Suprapubic skin (tissue), 4 donors: Measurements from ENCODE around the gene HOXA9. TPM values are rescaled to one million over a fixed set of nuclear protein-coding genes. Genes with fewer than 3 reads are reported as not detected.

ENCODE experiments used
- DNase-seq, 2 donors: peaks; one replicate each; pipeline ENCODE4 v3.0.0-alpha.2; 2019; ENCODE audit warnings: low spot score in 2 of 2
- H3K27ac ChIP-seq: fragments of 200-600 bp; sonication (generic); one replicate; pipeline ENCODE4 v1.5.1; 2019
- H3K27me3 ChIP-seq: fragments of 200-600 bp; sonication (generic); one replicate; pipeline ENCODE4 v1.5.1; 2019
- H3K36me3 ChIP-seq: fragments of 200-600 bp; sonication (generic); one replicate; pipeline ENCODE4 v1.5.1; 2019
- H3K4me1 ChIP-seq: fragments of 200-600 bp; sonication (generic); one replicate; pipeline ENCODE4 v1.5.1; 2019
- H3K4me3 ChIP-seq: fragments of 200-600 bp; sonication (generic); one replicate; pipeline ENCODE4 v1.5.1; 2019; ENCODE audit warnings: mild to moderate bottlenecking
- H3K9me3 ChIP-seq: fragments of 200-600 bp; sonication (generic); one replicate; pipeline ENCODE4 v1.5.1; 2019
- EP300 ChIP-seq: sonication (generic); formaldehyde crosslinking; IDR thresholded peaks from one replicate; pipeline ENCODE4 v1.6.1; 2017; ENCODE audit warnings: antibody characterized with exemption
- POLR2A ChIP-seq, 2 donors: fragments of 450-650 bp; IDR thresholded peaks; one replicate each; pipeline ENCODE4 v1.6.1; 2017; ENCODE audit warnings: antibody characterized with exemption in 2 of 2, mild to moderate bottlenecking in 2 of 2, moderate library complexity in 2 of 2
- POLR2AphosphoS5 ChIP-seq, 3 donors: sonication (generic); formaldehyde crosslinking; IDR thresholded peaks; one replicate each; pipeline ENCODE4 v1.6.1; 2017; ENCODE audit warnings: antibody characterized with exemption in 3 of 3
- WGBS: methylation state at CpG from one replicate; pipeline ENCODE4 v1.1.5; 2018; 5-methylcytosine and 5-hydroxymethylcytosine counted together
- total RNA-seq, 4 donors: library from RNA; depleted of rRNA; stranded (reverse); fragments of >200 nt; gene quantifications; one replicate each; pipeline ENCODE4 v1.1.0, GENCODE V29; 2016
- TF ChIP-seq, protein P1 (sequence below), 2 donors: fragments of 200-600 bp in 1 of 2; fragments of 450-650 bp in 1 of 2; sonication (generic) in 1 of 2; IDR thresholded peaks; one replicate each; pipeline ENCODE4 v1.5.1; 2016 to 2019; ENCODE audit warnings: antibody characterized with exemption in 2 of 2, mild to moderate bottlenecking in 1 of 2, moderate library complexity in 1 of 2

HOXA9 gene
- total RNA-seq, 4 donors from 2014 or later = 26.7 to 64.8 (median 48.7) TPM

DNA sequence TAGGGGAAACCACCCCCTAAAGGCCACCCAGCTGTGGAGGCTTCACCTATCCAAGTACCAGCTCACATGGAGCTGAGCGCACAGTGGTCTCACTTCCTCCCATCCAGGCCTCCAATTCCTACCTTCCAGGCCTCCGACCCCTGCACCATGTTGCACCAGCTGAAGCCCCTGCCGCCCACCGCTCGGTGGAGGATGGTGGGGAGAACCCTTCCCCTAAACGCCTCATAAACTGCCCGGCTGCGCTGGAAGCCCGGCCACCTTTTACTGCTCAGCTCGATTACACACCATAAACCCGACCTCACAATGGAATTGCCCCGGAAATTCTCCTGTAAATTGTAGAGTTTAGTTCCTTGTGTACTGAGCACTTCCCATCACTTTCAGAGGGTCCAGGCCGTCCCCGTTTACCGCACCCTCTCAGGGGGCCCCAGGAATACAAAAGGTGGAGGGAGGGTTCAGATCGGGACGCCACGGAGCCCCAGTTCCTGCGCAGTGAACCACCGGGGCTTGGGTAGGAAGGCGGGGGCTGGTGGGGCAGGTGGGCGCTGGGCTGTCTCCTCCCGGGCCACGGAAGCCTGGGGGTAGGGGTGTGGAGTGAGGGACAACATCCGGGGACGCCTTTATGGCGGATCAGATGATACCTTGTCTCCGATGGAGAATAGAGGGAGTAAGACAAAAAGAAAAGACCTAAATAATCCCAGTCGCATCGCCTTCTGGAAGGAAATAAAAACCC is 7.5 kb downstream of the HOXA9 start:
- DNase-seq = peak; percentile 69 to 74
- Histone ChIP-seq H3K4me1 (peaks cover 79% of the 10 kb centered on the region), H3K27ac (peak overlapping the region; percentile 97), H3K4me3 (peak overlapping the region; percentile 84), H3K27me3 (peaks cover 13% of the 10 kb centered on the region), H3K9me3 (no peaks in the 10 kb centered on the region), H3K36me3 (no peaks in the 10 kb centered on the region)
- TF ChIP-seq POLR2A (IDR thresholded peaks at IDR 0.05) = no peak
- TF ChIP-seq, protein P1, sequence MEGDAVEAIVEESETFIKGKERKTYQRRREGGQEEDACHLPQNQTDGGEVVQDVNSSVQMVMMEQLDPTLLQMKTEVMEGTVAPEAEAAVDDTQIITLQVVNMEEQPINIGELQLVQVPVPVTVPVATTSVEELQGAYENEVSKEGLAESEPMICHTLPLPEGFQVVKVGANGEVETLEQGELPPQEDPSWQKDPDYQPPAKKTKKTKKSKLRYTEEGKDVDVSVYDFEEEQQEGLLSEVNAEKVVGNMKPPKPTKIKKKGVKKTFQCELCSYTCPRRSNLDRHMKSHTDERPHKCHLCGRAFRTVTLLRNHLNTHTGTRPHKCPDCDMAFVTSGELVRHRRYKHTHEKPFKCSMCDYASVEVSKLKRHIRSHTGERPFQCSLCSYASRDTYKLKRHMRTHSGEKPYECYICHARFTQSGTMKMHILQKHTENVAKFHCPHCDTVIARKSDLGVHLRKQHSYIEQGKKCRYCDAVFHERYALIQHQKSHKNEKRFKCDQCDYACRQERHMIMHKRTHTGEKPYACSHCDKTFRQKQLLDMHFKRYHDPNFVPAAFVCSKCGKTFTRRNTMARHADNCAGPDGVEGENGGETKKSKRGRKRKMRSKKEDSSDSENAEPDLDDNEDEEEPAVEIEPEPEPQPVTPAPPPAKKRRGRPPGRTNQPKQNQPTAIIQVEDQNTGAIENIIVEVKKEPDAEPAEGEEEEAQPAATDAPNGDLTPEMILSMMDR (IDR thresholded peaks at IDR 0.05) = no peak
- TF ChIP-seq EP300 = no peak
- TF ChIP-seq POLR2AphosphoS5 (IDR thresholded peaks at IDR 0.05) = no peak
- 45% methylated on average over 30 of the region's 30 CpGs for WGBS

DNA sequence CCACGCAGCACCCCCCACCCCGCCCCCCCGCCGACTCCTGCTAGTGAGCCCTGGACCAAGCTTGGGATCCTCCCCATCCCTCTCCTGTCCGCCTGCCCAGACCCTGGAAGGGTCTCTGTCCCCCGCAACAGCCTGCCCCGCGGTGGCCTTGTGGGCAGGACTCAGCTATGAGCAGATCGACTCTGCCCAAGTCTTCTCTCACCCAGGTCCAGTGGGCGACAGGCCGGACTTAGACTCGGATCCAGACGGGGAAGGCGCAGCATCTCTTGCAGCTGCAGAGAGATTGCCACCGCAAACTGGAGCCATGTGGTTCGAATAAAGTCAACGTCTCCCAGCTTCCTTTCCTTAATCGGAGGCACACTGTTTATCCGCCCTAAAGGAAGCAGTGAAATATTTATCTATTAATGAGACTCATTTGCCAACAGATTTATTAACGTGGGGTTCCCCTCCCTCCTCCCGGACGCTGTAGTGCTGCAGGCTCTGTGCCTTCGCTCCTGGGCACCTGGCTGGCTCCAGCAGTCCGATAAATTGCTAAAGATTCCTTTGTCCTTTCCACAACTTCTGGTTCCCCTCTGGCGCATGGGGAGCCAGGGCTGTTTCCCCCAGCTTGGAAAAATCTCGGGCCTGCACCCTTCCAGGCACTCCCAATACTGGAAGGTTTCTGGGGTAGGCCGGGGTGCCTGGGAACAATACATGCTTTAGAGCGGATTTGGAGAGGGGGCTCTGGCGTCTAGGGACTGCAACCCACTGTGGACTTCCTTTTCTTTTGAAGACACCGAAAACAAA is 8.2 kb downstream of the HOXA9 start:
- Histone ChIP-seq H3K36me3 (no peaks in the 10 kb centered on the region), H3K9me3 (no peaks in the 10 kb centered on the region), H3K27me3 (peaks cover 15% of the 10 kb centered on the region), H3K4me3 (peak overlapping the region; percentile 84), H3K27ac (peak overlapping the region; percentile 97), H3K4me1 (peaks cover 85% of the 10 kb centered on the region)
- peak; percentile 71 to 74 for DNase-seq
- WGBS = 24% methylated on average over 23 of the region's 30 CpGs
- no peak for TF ChIP-seq POLR2AphosphoS5 (IDR thresholded peaks at IDR 0.05)
- TF ChIP-seq EP300 = no peak

DNA sequence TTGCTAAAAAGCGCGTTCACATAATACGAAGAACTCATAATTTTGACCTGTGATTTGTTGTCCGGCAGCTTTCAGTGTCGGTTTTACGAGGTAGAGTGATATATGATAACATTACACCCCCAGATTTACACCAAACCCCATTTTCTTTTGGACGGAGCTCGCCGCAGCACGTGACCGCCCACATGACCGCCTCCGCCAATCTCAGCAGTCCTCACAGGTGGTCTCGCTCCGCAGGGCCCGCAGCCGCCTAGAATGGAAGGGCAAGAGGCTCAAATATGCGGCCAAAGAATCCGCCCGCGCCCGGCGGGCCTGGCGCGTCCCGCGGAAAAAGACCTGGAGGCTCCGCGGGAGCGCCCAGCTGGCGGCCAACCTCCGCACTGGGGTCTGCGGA is 8.8 kb downstream of the HOXA9 start, which contains the start of gene HOXA7:
Gene HOXA7, minus strand, starts transcription at position 168 of the 391 bp plus-strand sequence. Its CDS starts 130 bp downstream, at position 38.
- H3K4me1 ChIP-seq = peaks cover 85% of the 10 kb centered on the region
- no peak for TF ChIP-seq POLR2A (IDR thresholded peaks at IDR 0.05)
- no peak for TF ChIP-seq POLR2AphosphoS5 (IDR thresholded peaks at IDR 0.05)
- TF ChIP-seq EP300 = no peak
- TF ChIP-seq, protein P1 (IDR thresholded peaks at IDR 0.05) = no peak
- WGBS = 0% methylated on average over 6 of the region's 33 CpGs
- peak within 1 kb of the TSS; percentile 97 for H3K27ac ChIP-seq
- no peaks in the 10 kb centered on the region for H3K9me3 ChIP-seq
- no peaks in the 10 kb centered on the region for H3K36me3 ChIP-seq
- DNase-seq = peak; percentile 91 to 93
- H3K4me3 ChIP-seq = peak within 1 kb of the TSS; percentile 84
- peaks cover 15% of the 10 kb centered on the region for H3K27me3 ChIP-seq

DNA sequence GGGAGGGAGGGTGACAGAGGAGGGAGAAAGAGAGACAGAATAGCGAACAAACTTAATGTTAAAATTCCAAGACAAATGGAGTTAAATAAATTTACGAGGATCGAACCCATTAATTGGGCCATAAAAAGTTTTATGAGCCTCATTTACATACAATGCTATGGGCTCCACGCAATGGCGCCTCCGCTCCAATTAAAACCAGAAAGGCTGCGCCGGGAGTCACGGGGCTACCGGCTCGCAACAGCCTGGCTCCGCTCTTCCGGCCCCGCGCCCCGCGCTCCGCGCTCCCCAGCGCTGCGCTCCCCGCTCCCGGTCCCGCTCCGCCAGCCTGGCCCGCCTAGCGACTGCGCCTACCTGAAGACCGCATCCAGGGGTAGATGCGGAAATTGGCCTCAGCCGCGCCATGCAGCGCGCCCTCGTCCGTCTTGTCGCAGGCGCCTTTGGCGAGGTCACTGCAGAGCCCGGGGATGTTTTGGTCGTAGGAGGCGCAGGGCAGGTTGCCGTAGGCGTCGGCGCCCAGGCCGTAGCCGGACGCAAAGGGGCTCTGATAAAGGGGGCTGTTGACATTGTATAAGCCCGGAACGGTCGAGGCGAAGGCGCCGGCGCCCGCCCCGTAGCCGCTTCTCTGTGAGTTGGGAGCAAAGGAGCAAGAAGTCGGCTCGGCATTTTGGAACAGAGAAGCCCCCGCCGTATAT is 9.4 kb downstream of the HOXA9 start:
- 3% methylated on average over 16 of the region's 63 CpGs for WGBS
- Histone ChIP-seq H3K4me3 (peak overlapping the region; percentile 84), H3K4me1 (peaks cover 86% of the 10 kb centered on the region)

More for the DNA sequence above, 9.4 kb downstream of the HOXA9 start:
- DNase-seq = peak; percentile 70 to 82
- Histone ChIP-seq H3K27me3 (peaks cover 15% of the 10 kb centered on the region), H3K9me3 (no peaks in the 10 kb centered on the region), H3K27ac (peak overlapping the region; percentile 97), H3K36me3 (no peaks in the 10 kb centered on the region)
- TF ChIP-seq, protein P1 (IDR thresholded peaks at IDR 0.05) = no peak
- TF ChIP-seq POLR2A (IDR thresholded peaks at IDR 0.05) = no peak
- TF ChIP-seq POLR2AphosphoS5 (IDR thresholded peaks at IDR 0.05) = peak; percentile 24 to 65 (median 53)
- TF ChIP-seq EP300 = no peak
